Neural cell (in vitro differentiated cells): ENCODE results near the gene ANKZF1.

Experiments
- CTCF ChIP-seq: fragments of 450-650 bp; IDR thresholded peaks from 2 replicates; pipeline ENCODE4 v1.5.1; 2014; ENCODE audit warnings: antibody characterized with exemption, mild to moderate bottlenecking, moderate library complexity; ENCODE audit not compliant: poor library complexity, severe bottlenecking
- EP300 ChIP-seq: fragments of 450-650 bp; conservative IDR thresholded peaks from 2 replicates; pipeline ENCODE4 v1.6.1; 2014; ENCODE audit warnings: antibody characterized with exemption, mild to moderate bottlenecking, moderate library complexity; ENCODE audit not compliant: poor library complexity, severe bottlenecking
- EZH2 ChIP-seq: fragments of 200-600, 300-800 bp; shearing (Covaris generic), sonication (generic); IDR thresholded peaks from 2 replicates; pipeline ENCODE4 v1.6.1; 2014; ENCODE audit warnings: antibody characterized with exemption, low read length, borderline replicate concordance, mild to moderate bottlenecking; ENCODE audit not compliant: insufficient read depth, poor library complexity, severe bottlenecking
- POLR2AphosphoS5 ChIP-seq: IDR thresholded peaks from 2 replicates; pipeline ENCODE4 v1.6.1; 2012
- RAD21 ChIP-seq: fragments of 450-650 bp; conservative IDR thresholded peaks from 2 replicates; pipeline ENCODE4 v1.6.1; 2014; ENCODE audit warnings: antibody characterized with exemption, mild to moderate bottlenecking, moderate library complexity
- SMC3 ChIP-seq: fragments of 450-650 bp; conservative IDR thresholded peaks from 2 replicates; pipeline ENCODE4 v1.6.1; 2014; ENCODE audit warnings: antibody characterized with exemption, mild to moderate bottlenecking, moderate library complexity; ENCODE audit not compliant: poor library complexity

GRCh38 chr2:219207134-219207883 lies 22.3 kb upstream of the ANKZF1 start:
- TF ChIP-seq CTCF (no peak), SMC3 (no peak), POLR2AphosphoS5 (no peak), EP300 (no peak), RAD21 (no peak), EZH2 (no peak)
